HG02973 (cell line): Measurements from ENCODE around the gene QSOX1.

Experiments
- ATAC-seq: cut with Tn5 transposase; IDR thresholded peaks from one replicate; pipeline ENCODE4 v1.9.1; 2021; ENCODE audit warnings: moderate library complexity; ENCODE audit not compliant: unreplicated experiment

QSOX1 gene

DNA sequence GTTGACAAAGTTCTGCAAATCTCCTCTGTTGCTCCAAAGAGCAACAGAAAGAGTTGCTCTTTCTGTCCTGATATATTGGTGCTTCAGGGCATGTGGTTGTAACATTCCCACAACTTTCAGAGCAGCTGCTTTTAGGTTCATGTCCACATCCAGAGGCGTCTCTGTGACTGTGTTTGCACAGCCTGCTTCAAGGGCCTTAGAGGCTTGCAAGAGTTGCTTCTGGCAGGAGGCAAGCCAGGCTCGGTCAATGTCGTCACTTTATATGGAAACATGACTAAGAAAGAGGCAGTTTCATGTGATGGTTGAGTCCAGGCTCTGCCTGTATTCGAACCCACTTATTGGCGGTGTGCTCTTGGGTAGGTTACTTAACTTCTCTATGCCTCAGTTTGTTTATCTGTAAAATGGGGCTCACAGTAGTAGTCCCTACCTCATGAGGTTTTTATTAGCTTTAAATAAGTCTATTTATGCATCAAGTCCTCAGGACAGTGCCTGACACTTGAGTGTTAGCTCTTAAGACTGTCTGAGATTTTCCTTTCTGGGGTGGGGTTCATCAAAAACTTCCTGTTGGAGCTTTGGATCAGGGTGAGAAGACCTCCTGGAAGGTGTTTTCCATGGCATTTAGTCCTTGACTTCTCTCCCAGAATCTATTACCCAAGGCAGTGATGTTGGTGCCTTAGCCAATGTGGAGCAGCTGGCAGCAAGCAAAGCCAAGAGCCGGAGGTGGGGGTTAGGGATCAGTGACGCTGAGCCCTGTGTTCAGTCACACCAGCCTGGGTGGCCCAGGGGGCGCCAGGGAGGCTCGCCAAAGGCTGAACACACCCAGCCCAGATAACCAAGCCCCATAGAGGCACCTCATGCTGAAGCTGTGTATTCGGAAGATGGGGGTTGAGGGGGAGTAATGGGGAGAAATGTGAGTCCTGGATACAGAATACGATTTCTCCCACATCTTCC lies 94.3 kb downstream of the QSOX1 start:
- ATAC-seq = no peak

GRCh38 chr1:180249725-180250498 lies 95.2 kb downstream of the QSOX1 start:
- ATAC-seq = no peak

DNA sequence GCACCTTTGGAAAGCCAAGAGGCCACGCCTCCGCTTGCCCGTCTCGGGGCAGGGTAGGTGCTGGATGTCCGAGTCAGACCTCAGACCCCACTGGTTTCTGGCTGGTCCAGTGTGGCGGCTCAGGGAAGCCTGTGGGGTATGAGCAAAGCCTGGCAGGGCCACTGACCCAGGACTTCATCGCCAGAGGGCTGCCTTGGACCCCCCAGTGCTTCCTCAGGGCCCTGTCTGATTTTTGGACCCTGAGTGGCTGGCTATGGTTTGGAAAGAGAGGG lies 95.8 kb downstream of the QSOX1 start:
- no peak for ATAC-seq

- no peak for ATAC-seq
Observed at GRCh38 chr1:180250883-180251509, 96.3 kb downstream of the QSOX1 start.

DNA sequence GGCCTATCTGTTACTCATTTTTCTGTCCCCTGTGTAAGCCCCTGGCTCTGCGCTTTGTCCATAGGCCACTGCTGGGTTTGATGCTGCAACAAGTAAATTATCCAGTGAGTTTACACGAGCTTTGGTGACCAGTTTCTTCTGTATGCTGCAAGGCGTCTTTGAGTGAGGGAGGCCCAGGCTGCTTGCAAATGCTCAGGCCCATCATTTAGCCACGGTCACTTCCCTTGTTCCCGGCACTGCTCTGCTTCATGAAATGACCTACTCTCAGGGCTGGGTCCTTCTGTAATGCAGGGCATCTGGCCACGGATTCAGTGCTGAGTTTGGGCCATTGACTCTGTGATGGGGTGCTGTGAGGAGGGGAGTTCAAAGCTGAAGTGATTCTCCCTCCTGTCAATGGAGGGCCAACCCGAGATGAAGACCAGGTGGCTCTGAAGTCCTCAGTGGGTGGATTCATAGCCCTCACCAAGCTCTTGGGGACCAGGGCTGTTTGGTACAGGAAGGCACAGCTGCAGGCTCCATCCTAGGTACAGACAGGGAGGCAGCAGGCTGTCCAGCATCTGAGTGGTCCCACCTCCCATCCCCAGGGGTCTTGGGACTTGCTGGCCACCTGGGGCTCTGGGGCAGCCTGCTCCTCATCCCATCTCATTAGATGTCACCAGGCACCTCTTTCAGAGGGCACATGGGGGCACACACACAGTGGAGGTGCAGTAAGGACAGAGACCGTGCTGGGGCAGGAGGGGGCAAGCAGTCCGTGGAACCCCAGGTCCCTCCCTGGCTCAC lies 97.0 kb downstream of the QSOX1 start:
- ATAC-seq = no peak

DNA sequence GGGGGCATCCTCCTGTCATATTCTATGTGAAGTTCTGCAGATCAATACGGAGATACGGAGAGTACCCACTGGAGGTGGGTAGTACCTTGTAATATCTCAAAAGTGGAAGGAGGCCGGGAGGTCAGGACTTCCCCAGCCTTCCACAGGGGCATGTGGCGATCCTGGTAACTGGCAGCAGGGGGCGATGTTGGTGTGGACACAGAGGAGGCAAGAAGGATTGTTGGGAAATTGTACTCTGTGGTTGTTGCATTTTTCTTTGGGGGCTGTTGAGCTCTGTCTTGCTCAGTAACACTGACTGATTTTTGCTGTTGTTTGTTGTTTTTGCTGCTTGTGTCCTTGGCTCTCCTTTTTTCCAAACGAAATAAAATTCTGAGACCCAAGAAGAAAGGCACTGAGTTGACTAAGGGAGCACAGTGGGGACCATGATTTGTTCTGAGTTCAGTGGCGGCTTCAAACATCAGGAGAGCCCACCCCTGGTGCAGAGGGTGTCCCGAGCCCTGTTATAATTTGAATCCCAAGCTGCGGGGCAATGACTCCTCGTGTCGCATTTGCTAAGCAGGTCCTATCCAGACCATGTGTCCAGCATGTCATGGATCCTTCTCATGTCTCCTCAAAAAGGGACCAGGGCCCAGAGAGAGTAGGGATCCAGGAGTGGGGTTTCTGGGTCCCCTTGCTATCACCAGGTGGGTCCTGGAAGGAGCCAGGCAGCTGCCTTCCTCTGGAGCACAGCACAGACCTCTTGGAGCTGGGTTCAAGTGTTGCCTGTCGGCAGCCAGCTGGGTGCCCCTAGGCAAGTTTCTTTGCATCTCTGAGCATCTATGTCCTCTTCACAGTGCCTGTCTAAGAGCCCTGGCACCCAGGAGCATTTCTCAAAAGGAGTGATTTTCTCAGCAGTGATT lies 98.2 kb downstream of the QSOX1 start:
- peak; percentile 68 for ATAC-seq
